DMS79 treated with DMSO at 0.1 percent for 48 hours (cell line): ENCODE measurements around the gene ZNF407.
A peak's percentile ranks its signal among the peaks of the same experiment; 100 is the strongest.

Experiments used
- DNase-seq: peaks from one replicate; lab custom pipeline; 2025; lab: John Stamatoyannopoulos, UW

Gene ZNF407

GRCh38 chr18:74876630-74877243, 279.1 kb downstream of the ZNF407 start:
- no peak for DNase-seq

GRCh38 chr18:74878267-74878666, 280.6 kb downstream of the ZNF407 start:
- no peak for DNase-seq

- DNase-seq: no peak
These were observed 283.1 kb downstream of the ZNF407 start for GRCh38 chr18:74880706-74881278.

GRCh38 chr18:74892066-74892627, 294.5 kb downstream of the ZNF407 start:
- DNase-seq: peak; percentile 3

GRCh38 chr18:74895686-74896085, 298.0 kb downstream of the ZNF407 start:
- no peak for DNase-seq

GRCh38 chr18:74896390-74896991, 298.8 kb downstream of the ZNF407 start:
- peak; percentile 33 for DNase-seq

GRCh38 chr18:74897971-74898657, 300.4 kb downstream of the ZNF407 start:
- no peak for DNase-seq

GRCh38 chr18:74898965-74899364, 301.3 kb downstream of the ZNF407 start:
- no peak for DNase-seq

- peak; percentile 23 for DNase-seq
These were observed 301.9 kb downstream of the ZNF407 start for GRCh38 chr18:74899554-74899953.

- DNase-seq: no peak
These were observed 303.9 kb downstream of the ZNF407 start for GRCh38 chr18:74901362-74902146.

GRCh38 chr18:74902147-74902455, 304.4 kb downstream of the ZNF407 start:
- DNase-seq: no peak

GRCh38 chr18:74905247-74905646, 307.6 kb downstream of the ZNF407 start:
- no peak for DNase-seq

- no peak for DNase-seq
These were observed 308.5 kb downstream of the ZNF407 start for GRCh38 chr18:74906184-74906583.

- DNase-seq: no peak
These were observed 316.5 kb downstream of the ZNF407 start for GRCh38 chr18:74914052-74914591.

GRCh38 chr18:74914648-74915047, 317.0 kb downstream of the ZNF407 start:
- no peak for DNase-seq

- DNase-seq: no peak
These were observed 319.2 kb downstream of the ZNF407 start for GRCh38 chr18:74916773-74917393.

GRCh38 chr18:74918276-74918790, 320.7 kb downstream of the ZNF407 start:
- DNase-seq: no peak

GRCh38 chr18:74921057-74921820, 323.6 kb downstream of the ZNF407 start:
- no peak for DNase-seq

- DNase-seq: no peak
These were observed 328.4 kb downstream of the ZNF407 start for GRCh38 chr18:74926051-74926450.

- DNase-seq: no peak
These were observed 330.7 kb downstream of the ZNF407 start for GRCh38 chr18:74928194-74928968.
